Fibroblast of skin of left quadriceps (primary cell): Measurements from ENCODE around the gene NOL8.

Experiments used
- DNase-seq, 2 experiments: peaks; one replicate each; pipeline ENCODE4 v3.0.0-alpha.2; 2013; ENCODE audit warnings: low read depth in 2 of 2

Gene NOL8

GRCh38 chr9:92266486-92266885 lies 58.7 kb downstream of the NOL8 start:
- DNase-seq: no peak

GRCh38 chr9:92265154-92265553 lies 60.0 kb downstream of the NOL8 start:
- DNase-seq: no peak

GRCh38 chr9:92263131-92263530 lies 62.0 kb downstream of the NOL8 start:
- no peak for DNase-seq

GRCh38 chr9:92257327-92257726 lies 67.8 kb downstream of the NOL8 start:
- no peak for DNase-seq

GRCh38 chr9:92254381-92255337 lies 70.5 kb downstream of the NOL8 start:
- no peak for DNase-seq

- DNase-seq: no peak
Observed at GRCh38 chr9:92253656-92254055, 71.5 kb downstream of the NOL8 start.

- DNase-seq: no peak
Observed at GRCh38 chr9:92247981-92248380, 77.2 kb downstream of the NOL8 start.
